Skeletal muscle cell (primary cell): ENCODE results near the gene GAPT.
"Not testable (repeated sequence)": the region's sequence is repeated elsewhere in the genome, so short reads cannot be mapped to it uniquely, and the experiment has no call there.

Experiments
- DNase-seq: peaks from one replicate; pipeline ENCODE4 v3.0.0-alpha.2; 2010; ENCODE audit warnings: low read depth
- H3K4me3 ChIP-seq: 2 replicates; pipeline ENCODE4 v1.5.1; 2011; ENCODE audit warnings: low read depth, mild to moderate bottlenecking, control low read depth, low read length, moderate library complexity

The GAPT gene

GRCh38 chr5:58499231-58499630, 8.0 kb downstream of the GAPT start:
- H3K4me3 ChIP-seq = no peak overlapping the region
- DNase-seq = no peak

- no peak for DNase-seq
Observed at GRCh38 chr5:58499941-58500340, 8.7 kb downstream of the GAPT start.

GRCh38 chr5:58501778-58502417, 10.7 kb downstream of the GAPT start:
- DNase-seq = no peak
- H3K4me3 ChIP-seq = no peak overlapping the region

More at GRCh38 chr5:58499941-58500340, 8.7 kb downstream of the GAPT start:
- no peak overlapping the region for H3K4me3 ChIP-seq

- no peak for DNase-seq
- H3K4me3 ChIP-seq = no peak overlapping the region
Observed at GRCh38 chr5:58503390-58504046, 12.3 kb downstream of the GAPT start.

- no peak overlapping the region for H3K4me3 ChIP-seq
Observed at GRCh38 chr5:58504766-58505165, 13.5 kb downstream of the GAPT start.

GRCh38 chr5:58505502-58505901, 14.3 kb downstream of the GAPT start:
- no peak for DNase-seq
- H3K4me3 ChIP-seq = no peak overlapping the region

More at GRCh38 chr5:58504766-58505165, 13.5 kb downstream of the GAPT start:
- no peak for DNase-seq

GRCh38 chr5:58505971-58506640, 14.9 kb downstream of the GAPT start:
- H3K4me3 ChIP-seq = no peak overlapping the region
- DNase-seq = no peak

GRCh38 chr5:58507715-58508114, 16.5 kb downstream of the GAPT start:
- no peak overlapping the region for H3K4me3 ChIP-seq
- DNase-seq = no peak

- H3K4me3 ChIP-seq = no peak overlapping the region
- DNase-seq = no peak
Observed at GRCh38 chr5:58517198-58517597, 26.0 kb downstream of the GAPT start.

- no peak for DNase-seq
- no peak overlapping the region for H3K4me3 ChIP-seq
Observed at GRCh38 chr5:58523956-58524355, 32.7 kb downstream of the GAPT start.

GRCh38 chr5:58524571-58524970, 33.3 kb downstream of the GAPT start:
- H3K4me3 ChIP-seq = no peak overlapping the region
- DNase-seq = no peak

GRCh38 chr5:58530942-58531490, 39.8 kb downstream of the GAPT start:
- no peak overlapping the region for H3K4me3 ChIP-seq
- DNase-seq = no peak

- not testable (repeated sequence) for H3K4me3 ChIP-seq
Observed at GRCh38 chr5:58541935-58542334, 50.7 kb downstream of the GAPT start.

GRCh38 chr5:58542709-58543108, 51.5 kb downstream of the GAPT start:
- H3K4me3 ChIP-seq = no peak overlapping the region
- DNase-seq = no peak

More at GRCh38 chr5:58541935-58542334, 50.7 kb downstream of the GAPT start:
- DNase-seq = not testable (repeated sequence)

- no peak overlapping the region for H3K4me3 ChIP-seq
- no peak for DNase-seq
Observed at GRCh38 chr5:58543723-58544122, 52.5 kb downstream of the GAPT start.

- H3K4me3 ChIP-seq = no peak overlapping the region
- DNase-seq = no peak
Observed at GRCh38 chr5:58544195-58544594, 53.0 kb downstream of the GAPT start.

- no peak overlapping the region for H3K4me3 ChIP-seq
- no peak for DNase-seq
Observed at GRCh38 chr5:58544926-58545325, 53.7 kb downstream of the GAPT start.

GRCh38 chr5:58545912-58546311, 54.7 kb downstream of the GAPT start:
- no peak for DNase-seq
- no peak overlapping the region for H3K4me3 ChIP-seq
